AG10803 (cell line): ENCODE measurements around the gene CARMIL3.

Experiments
- DNase-seq: peaks from one replicate; pipeline ENCODE4 v3.0.0; 2010; ENCODE audit warnings: low read depth
- H3K4me3 ChIP-seq: 2 replicates; pipeline ENCODE4 v1.5.1; 2011; ENCODE audit warnings: mild to moderate bottlenecking, low read length, control low read depth
- TF ChIP-seq, protein P1 (sequence below): conservative IDR thresholded peaks from 2 replicates; pipeline ENCODE4 v1.5.1; 2011; ENCODE audit warnings: mild to moderate bottlenecking, low read length, control low read depth, inconsistent platforms

The CARMIL3 gene

GRCh38 chr14:24068711-24069410 lies 17.1 kb downstream of the CARMIL3 start:
- TF ChIP-seq, protein P1, sequence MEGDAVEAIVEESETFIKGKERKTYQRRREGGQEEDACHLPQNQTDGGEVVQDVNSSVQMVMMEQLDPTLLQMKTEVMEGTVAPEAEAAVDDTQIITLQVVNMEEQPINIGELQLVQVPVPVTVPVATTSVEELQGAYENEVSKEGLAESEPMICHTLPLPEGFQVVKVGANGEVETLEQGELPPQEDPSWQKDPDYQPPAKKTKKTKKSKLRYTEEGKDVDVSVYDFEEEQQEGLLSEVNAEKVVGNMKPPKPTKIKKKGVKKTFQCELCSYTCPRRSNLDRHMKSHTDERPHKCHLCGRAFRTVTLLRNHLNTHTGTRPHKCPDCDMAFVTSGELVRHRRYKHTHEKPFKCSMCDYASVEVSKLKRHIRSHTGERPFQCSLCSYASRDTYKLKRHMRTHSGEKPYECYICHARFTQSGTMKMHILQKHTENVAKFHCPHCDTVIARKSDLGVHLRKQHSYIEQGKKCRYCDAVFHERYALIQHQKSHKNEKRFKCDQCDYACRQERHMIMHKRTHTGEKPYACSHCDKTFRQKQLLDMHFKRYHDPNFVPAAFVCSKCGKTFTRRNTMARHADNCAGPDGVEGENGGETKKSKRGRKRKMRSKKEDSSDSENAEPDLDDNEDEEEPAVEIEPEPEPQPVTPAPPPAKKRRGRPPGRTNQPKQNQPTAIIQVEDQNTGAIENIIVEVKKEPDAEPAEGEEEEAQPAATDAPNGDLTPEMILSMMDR, result no peak
- no peak for DNase-seq
- H3K4me3 ChIP-seq, result no peak overlapping the region

DNA sequence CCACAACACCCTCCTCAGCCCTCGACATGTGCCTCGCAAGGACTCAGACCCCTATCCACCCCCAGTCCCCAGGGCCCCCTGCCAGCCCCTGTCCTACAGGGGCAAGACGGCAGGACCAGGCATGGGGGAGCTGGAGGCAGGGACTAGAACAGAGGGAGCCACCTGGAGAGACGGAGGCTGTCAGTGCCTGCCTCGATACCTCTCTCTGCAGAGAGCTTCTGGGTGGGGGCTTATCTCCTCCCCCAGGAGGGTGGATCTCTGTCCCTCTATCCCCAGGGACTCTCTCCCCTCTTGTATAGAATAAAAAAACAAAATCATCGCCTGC lies 17.6 kb downstream of the CARMIL3 start:
- no peak overlapping the region for H3K4me3 ChIP-seq
- no peak for DNase-seq
- TF ChIP-seq, protein P1, result no peak

DNA sequence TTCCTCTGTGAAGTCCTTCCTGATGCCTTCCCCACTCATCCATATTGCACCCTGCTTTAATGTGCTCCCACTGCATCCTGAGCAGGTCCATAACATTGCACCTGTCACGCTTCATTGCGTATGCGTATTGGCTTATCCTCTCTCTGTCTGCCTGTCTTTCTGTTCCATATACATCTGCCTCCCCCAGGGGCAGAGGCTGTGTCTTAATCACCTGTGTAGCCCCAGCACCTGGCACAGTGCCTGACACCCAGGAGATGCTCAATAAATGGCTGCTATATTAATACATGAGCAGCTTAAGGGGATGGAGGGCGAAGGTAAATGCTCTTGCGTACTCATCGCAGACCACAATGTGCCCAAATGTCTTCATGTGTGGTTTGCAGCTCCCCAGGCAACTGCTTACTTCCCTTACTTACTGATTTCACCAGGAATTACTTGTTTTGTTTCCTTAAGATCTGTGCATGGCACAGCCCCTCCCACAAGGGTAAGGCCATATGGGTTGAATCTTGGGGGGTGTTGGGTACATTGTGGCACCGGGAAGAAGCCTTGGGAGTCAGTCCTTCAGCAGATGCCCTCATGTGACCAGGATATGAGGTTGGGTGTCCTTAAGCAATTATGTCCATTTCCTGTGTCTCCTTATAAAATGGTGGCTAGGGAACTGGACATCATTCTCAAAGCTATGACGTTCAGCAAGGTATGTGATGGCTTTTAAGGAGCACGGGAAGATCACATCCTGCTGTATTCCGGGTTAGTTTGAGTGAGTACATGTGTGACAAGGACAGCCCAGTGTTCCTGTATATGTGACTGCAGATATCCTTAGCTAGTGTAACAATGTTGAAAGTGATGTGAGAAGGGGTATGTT lies 18.7 kb downstream of the CARMIL3 start:
- no peak for DNase-seq
- H3K4me3 ChIP-seq, result no peak overlapping the region
- TF ChIP-seq, protein P1, result no peak

GRCh38 chr14:24071144-24071697 lies 19.4 kb downstream of the CARMIL3 start, which contains the start of gene CPNE6:
TSS of gene CPNE6 (plus strand) at chr14:24071562. CDS start at chr14:24072937, 1,375 bp downstream.
- DNase-seq, result no peak
- TF ChIP-seq, protein P1, result no peak
- H3K4me3 ChIP-seq, result no peak within 1 kb of the TSS

DNA sequence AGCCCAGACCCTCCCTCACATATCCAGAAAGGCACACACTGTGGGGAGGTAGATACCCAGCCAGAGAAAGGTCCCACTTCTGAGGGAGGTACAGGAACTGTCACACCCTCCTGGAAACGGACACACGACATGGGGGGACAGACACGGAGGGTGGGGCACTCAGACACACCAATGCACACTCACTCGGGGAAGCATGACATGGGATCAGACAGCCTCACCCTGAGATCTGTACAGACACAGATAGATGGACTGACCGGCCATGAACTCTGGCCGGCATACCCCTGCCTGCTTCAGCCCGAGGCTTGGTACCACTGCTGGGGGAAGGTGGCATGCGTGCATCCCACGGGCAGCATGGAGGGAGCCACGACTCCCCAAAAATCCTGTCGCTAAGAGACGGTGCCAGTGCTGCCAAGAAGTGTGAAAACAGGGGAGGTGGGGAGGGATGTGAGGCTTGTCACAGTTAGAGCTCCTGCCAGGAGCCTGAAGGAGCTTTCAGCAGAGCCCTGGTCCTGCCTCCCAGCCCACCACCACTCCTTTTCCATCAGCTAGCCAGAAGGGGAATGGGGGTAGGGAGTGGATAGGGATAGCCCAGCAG lies 20.1 kb downstream of the CARMIL3 start:
- TF ChIP-seq, protein P1, result no peak
- DNase-seq, result no peak
- no peak overlapping the region for H3K4me3 ChIP-seq

GRCh38 chr14:24072436-24072835 lies 20.6 kb downstream of the CARMIL3 start:
- TF ChIP-seq, protein P1, result no peak
- no peak overlapping the region for H3K4me3 ChIP-seq
- DNase-seq, result no peak
